DND-41 (cell line): ENCODE measurements around the gene NEURL3.

Experiments used
- ATAC-seq: fragments of 200-7000 bp; cut with Tn5 transposase; 3 replicates; pipeline ENCODE4 v1.9.1; 2021; ENCODE audit warnings: low read depth; ENCODE audit not compliant: insufficient read depth
- DNase-seq: peaks from one replicate; pipeline ENCODE4 v3.0.0-alpha.2; 2020
- H2AFZ ChIP-seq: 2 replicates; pipeline ENCODE4 v1.6.0; 2012; ENCODE audit warnings: low read depth, low read length
- H3K27ac ChIP-seq: 2 replicates; pipeline ENCODE4 v1.5.1; 2012; ENCODE audit warnings: low read length, inconsistent platforms
- H3K27me3 ChIP-seq: fragments of 200-600 bp; sonication (generic); 2 replicates; pipeline ENCODE4 v1.6.0; 2012; ENCODE audit warnings: low read length, mild to moderate bottlenecking, inconsistent platforms; ENCODE audit not compliant: insufficient read depth, poor library complexity
- H3K36me3 ChIP-seq: 2 replicates; pipeline ENCODE4 v1.5.1; 2012; ENCODE audit warnings: low read length, inconsistent platforms; ENCODE audit not compliant: insufficient read depth
- H3K4me1 ChIP-seq: 2 replicates; pipeline ENCODE4 v1.5.1; 2012; ENCODE audit warnings: mild to moderate bottlenecking, low read length; ENCODE audit not compliant: insufficient read depth
- H3K4me2 ChIP-seq: 2 replicates; pipeline ENCODE4 v1.6.0; 2012; ENCODE audit warnings: mild to moderate bottlenecking, moderate library complexity, low read length, inconsistent platforms; ENCODE audit not compliant: insufficient read depth
- H3K4me3 ChIP-seq, 2 experiments: fragments of 200-600 bp in 1 of 2; shearing (Covaris generic) in 1 of 2; 2 replicates each; pipeline ENCODE4 v1.5.1; 2012 to 2016; ENCODE audit warnings: inconsistent platforms in 2 of 2, low read length in 2 of 2, mild to moderate bottlenecking in 2 of 2, low read depth in 1 of 2, moderate library complexity in 1 of 2
- H3K79me2 ChIP-seq: 2 replicates; pipeline ENCODE4 v1.6.0; 2012; ENCODE audit warnings: low read length, inconsistent platforms; ENCODE audit not compliant: insufficient read depth
- H3K9ac ChIP-seq: 2 replicates; pipeline ENCODE4 v1.6.0; 2012; ENCODE audit warnings: low read depth, mild to moderate bottlenecking, inconsistent platforms, low read length, moderate library complexity
- H3K9me3 ChIP-seq: 2 replicates; pipeline ENCODE4 v1.5.1; 2012; ENCODE audit warnings: low read length, moderate library complexity, mild to moderate bottlenecking, inconsistent platforms; ENCODE audit not compliant: insufficient read depth, severe bottlenecking
- H4K20me1 ChIP-seq: 2 replicates; pipeline ENCODE4 v1.6.0; 2012; ENCODE audit warnings: low read length; ENCODE audit not compliant: insufficient read depth
- EZH2 ChIP-seq: IDR thresholded peaks from 3 replicates; pipeline ENCODE4 v1.6.1; 2012; ENCODE audit warnings: borderline replicate concordance, low read depth, mild to moderate bottlenecking, moderate library complexity, low read length, inconsistent platforms; ENCODE audit not compliant: severe bottlenecking
- TF ChIP-seq, protein P1 (sequence below): IDR thresholded peaks from 2 replicates; pipeline ENCODE4 v1.5.1; 2012; ENCODE audit warnings: borderline replicate concordance, low read length, moderate library complexity, mild to moderate bottlenecking; ENCODE audit not compliant: poor library complexity, severe bottlenecking; ENCODE audit errors: extremely low read depth

The NEURL3 gene

DNA sequence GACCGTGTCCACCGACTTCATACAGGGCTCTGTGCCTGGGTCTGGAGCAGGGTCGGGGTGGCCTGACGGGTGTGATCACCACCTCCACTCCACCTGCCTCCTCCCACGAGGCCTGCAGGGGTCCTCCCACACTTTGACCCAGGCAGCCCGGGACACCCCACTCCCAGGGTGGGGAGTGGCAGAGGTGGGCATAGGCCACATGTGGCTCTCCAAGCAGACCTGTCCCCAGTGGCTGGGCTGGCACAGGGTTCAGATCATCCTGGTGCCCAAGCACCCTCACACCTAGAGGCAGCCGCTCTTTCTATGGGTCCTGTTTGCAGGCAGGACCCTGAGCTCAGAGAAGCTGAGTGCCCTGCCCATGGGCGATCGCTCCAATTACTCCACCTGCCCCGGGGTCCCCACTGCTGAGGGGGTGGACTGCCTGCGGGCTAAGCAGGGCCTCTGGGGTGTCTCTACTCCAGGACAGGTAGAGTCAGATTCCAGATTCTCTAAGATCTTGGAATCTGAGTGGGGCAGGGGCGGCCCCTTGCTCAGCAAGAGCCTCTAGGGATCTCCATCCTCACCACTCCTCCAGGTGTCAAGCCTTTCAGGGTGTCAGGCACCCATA lies 1.4 kb downstream of the NEURL3 start:
- no peak for DNase-seq
- Histone ChIP-seq H3K27ac (no peak overlapping the region), H2AFZ (no peak overlapping the region), H3K9ac (no peak overlapping the region), H3K9me3 (no peaks in the 10 kb centered on the region), H3K36me3 (no peaks in the 10 kb centered on the region), H4K20me1 (no peaks in the 10 kb centered on the region; the same call in none of the 2 replicates), H3K27me3 (no peaks in the 10 kb centered on the region), H3K4me1 (peaks cover 8% of the 10 kb centered on the region), H3K79me2 (no peaks in the 10 kb centered on the region), H3K4me3 (no peak overlapping the region), H3K4me2 (no peak overlapping the region)
- ATAC-seq, result no peak
- no peak for TF ChIP-seq EZH2
- TF ChIP-seq, protein P1, sequence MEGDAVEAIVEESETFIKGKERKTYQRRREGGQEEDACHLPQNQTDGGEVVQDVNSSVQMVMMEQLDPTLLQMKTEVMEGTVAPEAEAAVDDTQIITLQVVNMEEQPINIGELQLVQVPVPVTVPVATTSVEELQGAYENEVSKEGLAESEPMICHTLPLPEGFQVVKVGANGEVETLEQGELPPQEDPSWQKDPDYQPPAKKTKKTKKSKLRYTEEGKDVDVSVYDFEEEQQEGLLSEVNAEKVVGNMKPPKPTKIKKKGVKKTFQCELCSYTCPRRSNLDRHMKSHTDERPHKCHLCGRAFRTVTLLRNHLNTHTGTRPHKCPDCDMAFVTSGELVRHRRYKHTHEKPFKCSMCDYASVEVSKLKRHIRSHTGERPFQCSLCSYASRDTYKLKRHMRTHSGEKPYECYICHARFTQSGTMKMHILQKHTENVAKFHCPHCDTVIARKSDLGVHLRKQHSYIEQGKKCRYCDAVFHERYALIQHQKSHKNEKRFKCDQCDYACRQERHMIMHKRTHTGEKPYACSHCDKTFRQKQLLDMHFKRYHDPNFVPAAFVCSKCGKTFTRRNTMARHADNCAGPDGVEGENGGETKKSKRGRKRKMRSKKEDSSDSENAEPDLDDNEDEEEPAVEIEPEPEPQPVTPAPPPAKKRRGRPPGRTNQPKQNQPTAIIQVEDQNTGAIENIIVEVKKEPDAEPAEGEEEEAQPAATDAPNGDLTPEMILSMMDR, result no peak

- no peak for ATAC-seq
- H3K36me3 ChIP-seq, result no peaks in the 10 kb centered on the region
- H3K27me3 ChIP-seq, result no peaks in the 10 kb centered on the region
- no peak overlapping the region for H3K4me2 ChIP-seq
- H3K4me1 ChIP-seq, result peaks cover 5% of the 10 kb centered on the region
- H3K27ac ChIP-seq, result no peak overlapping the region
- TF ChIP-seq, protein P1, result no peak
- TF ChIP-seq EZH2, result no peak
- H3K9ac ChIP-seq, result no peak overlapping the region
- no peak overlapping the region for H3K4me3 ChIP-seq
- H4K20me1 ChIP-seq, result no peaks in the 10 kb centered on the region; the same call in none of the 2 replicates
- H3K79me2 ChIP-seq, result no peaks in the 10 kb centered on the region
- H2AFZ ChIP-seq, result no peak overlapping the region
- H3K9me3 ChIP-seq, result no peaks in the 10 kb centered on the region
- DNase-seq, result no peak
Observed at GRCh38 chr2:96502891-96503636, 2.1 kb downstream of the NEURL3 start.

DNA sequence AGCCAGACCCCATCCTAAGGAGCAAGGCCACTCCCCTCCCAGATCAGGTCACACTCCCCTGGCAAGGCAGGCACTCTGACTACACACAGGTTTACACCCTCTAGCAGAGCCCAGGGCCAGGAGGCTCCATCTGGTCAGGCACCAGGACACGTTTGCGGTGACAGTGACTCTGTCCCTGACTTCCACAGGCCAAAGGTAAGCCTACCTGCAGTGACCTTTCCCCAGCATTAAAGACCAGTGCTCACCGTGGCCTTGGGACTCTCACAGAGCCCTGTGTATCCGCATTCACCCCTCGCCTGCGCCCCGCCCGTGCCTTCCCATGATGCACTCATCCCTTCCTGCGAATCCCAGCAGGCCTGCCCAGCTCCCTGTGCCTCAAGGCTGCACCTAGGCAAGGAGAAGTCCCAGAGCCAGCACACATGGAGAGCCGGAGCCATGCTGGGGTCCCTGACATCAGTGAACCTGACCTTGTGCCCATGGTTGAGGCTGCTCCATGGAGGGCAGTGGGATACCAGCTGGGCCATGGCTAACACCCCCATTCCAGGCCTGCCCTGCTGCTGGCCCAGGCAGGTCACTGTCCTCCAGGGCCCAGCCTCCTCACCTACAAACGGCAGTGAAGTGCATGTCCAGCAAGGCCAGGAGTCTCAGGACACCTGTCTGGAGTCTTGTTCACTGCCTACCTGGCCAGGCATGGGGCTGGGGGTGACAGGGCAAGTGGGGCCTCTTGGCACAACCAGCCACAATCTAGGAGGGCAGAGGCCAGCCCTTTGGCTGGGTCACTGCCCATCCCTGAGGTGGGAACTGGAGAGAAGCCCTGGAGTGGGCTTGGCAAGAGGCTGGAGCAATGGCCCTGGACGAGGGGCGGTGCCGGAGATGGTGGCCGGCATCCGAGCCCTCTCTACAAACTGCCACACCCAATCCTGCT lies 3.0 kb downstream of the NEURL3 start:
- no peak overlapping the region for H3K9ac ChIP-seq
- peaks cover 8% of the 10 kb centered on the region for H3K27me3 ChIP-seq
- ATAC-seq (no peak), DNase-seq (no peak)
- no peaks in the 10 kb centered on the region for H3K9me3 ChIP-seq
- no peak overlapping the region for H3K4me2 ChIP-seq
- no peaks in the 10 kb centered on the region; the same call in none of the 2 replicates for H4K20me1 ChIP-seq
- no peaks in the 10 kb centered on the region for H3K36me3 ChIP-seq
- TF ChIP-seq, protein P1, result no peak
- TF ChIP-seq EZH2, result no peak
- no peak overlapping the region for H3K27ac ChIP-seq
- no peaks in the 10 kb centered on the region for H3K4me1 ChIP-seq
- H3K4me3 ChIP-seq, result no peak overlapping the region
- no peaks in the 10 kb centered on the region for H3K79me2 ChIP-seq
- H2AFZ ChIP-seq, result no peak overlapping the region
